Measurements from ENCODE around the gene MYH11.
A peak's percentile ranks its signal among the peaks of the same experiment; 100 is the strongest.
"Not testable (repeated sequence)": the region's sequence is repeated elsewhere in the genome, so short reads cannot be mapped to it uniquely, and the experiment has no call there.

MYH11 gene

DNA sequence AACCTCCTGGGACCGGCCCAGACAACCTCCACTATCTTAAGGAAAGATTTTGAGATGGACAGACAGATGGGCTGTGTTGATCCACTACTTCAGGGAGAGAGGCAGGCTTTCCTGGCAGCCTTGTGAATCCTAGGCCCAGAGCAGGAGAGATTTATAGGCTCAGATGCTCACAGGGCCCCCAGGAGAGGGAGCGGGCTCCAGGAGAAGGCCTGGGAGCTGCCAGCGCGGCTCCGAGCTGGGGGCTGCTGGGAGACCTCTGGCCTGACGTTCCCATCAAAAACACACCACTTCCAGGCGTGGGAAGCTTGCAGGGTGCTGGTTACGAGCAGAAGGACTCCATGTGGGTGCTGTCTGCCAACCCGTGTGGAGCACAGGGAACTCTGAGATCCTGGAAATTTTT is 53.2 kb downstream of the MYH11 start:
- H3K9ac ChIP-seq = no peak overlapping the region
- H3K4me1 ChIP-seq = peaks cover 43% of the 10 kb centered on the region
- no peak overlapping the region for H3K4me2 ChIP-seq
- H3K27me3 ChIP-seq = no peaks in the 10 kb centered on the region
- no peaks in the 10 kb centered on the region for H3K9me3 ChIP-seq
- no peak overlapping the region for H3K4me3 ChIP-seq
- no peak overlapping the region for H3K27ac ChIP-seq
- no peak for TF ChIP-seq Cebpa-rat (IDR thresholded peaks at IDR 0.05)
- H4K20me1 ChIP-seq = no peaks in the 10 kb centered on the region
- no peaks in the 10 kb centered on the region for H3K36me3 ChIP-seq

DNA sequence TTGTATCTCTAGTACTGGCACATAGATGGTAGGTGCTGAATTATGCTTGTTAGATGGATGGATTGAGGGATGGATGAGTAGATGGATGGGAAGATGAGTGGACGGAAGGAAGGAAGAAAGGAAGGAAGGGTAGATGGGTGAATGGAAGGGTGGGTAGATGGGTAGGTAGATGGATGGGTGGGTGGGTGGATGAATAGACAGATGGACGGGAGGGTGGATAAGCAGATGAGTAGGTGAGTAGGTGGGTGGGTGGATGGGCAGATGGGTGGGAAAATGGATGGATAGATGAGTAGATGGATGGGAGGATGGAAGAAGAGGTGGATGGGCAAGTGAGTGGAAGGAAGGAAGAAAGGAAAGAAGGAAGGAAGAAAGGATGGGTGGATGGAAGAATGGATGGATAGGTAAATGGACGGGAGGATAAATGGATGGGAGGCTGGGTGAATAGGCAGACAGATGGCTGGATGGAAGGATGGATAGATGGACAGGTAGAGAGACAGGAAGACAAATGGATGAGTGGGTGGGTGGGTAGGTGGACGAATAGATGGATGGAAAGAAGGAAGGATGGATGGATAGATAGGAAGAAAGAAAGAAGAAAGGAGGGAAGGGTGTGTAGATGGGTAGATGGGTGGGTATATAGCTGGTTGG is 56.9 kb downstream of the MYH11 start:
- no peaks in the 10 kb centered on the region for H4K20me1 ChIP-seq
- H3K4me1 ChIP-seq = peaks cover 12% of the 10 kb centered on the region
- H3K4me2 ChIP-seq = no peak overlapping the region
- TF ChIP-seq Cebpa-rat (IDR thresholded peaks at IDR 0.05) = no peak
- no peaks in the 10 kb centered on the region for H3K27me3 ChIP-seq
- H3K27ac ChIP-seq = no peak overlapping the region
- H3K36me3 ChIP-seq = no peaks in the 10 kb centered on the region
- no peak overlapping the region for H3K4me3 ChIP-seq
- peaks cover 12% of the 10 kb centered on the region for H3K9me3 ChIP-seq
- H3K9ac ChIP-seq = no peak overlapping the region

DNA sequence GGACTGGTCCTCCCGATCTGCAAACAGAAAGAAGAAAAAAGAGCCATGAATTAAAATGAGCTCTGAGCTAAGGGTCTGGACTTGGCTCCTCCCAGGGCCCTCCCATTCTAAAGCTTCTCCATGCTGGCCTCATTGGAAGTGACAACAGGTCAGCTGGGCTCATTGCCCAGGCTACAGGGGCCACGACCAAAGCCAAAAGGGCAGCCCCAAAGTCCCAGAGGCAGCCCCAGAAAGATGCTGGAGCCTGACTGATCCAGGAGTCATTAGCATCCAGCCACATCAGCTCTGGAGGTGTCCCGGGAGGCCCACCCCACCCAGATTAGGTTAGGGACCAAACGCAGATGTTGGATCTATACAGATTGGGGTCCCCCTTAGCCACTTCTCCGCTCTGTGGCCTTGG is 58.2 kb downstream of the MYH11 start:
- H3K4me3 ChIP-seq = no peak overlapping the region
- H3K9ac ChIP-seq = no peak overlapping the region
- no peaks in the 10 kb centered on the region for H4K20me1 ChIP-seq
- H3K27ac ChIP-seq = no peak overlapping the region
- peaks cover 12% of the 10 kb centered on the region for H3K9me3 ChIP-seq
- no peaks in the 10 kb centered on the region for H3K36me3 ChIP-seq
- no peak overlapping the region for H3K4me2 ChIP-seq
- no peak for TF ChIP-seq Cebpa-rat (IDR thresholded peaks at IDR 0.05)
- peaks cover 21% of the 10 kb centered on the region for H3K4me1 ChIP-seq
- H3K27me3 ChIP-seq = no peaks in the 10 kb centered on the region

DNA sequence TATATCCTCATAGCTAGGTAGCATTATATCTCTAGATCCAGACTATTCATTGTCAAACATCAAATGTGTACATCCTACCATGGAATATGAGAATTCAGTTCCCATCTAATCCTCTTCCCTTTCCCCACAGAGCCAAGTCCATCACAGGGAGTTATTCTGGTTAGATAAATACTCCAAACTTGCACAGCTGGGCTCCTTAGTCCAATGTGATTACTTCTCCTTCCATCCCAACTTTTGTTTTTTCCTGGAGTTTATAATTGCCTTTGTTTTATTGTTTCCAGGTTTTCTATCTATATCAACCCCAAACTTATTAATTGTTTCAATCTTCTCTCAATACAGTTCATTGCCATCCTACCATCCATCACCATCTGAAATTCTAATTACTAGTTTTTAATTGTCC is 59.9 kb downstream of the MYH11 start:
- Histone ChIP-seq H3K9me3 (peaks cover 12% of the 10 kb centered on the region), H3K4me3 (no peak overlapping the region), H3K27me3 (no peaks in the 10 kb centered on the region), H3K4me2 (no peak overlapping the region), H4K20me1 (no peaks in the 10 kb centered on the region), H3K4me1 (peaks cover 27% of the 10 kb centered on the region), H3K36me3 (no peaks in the 10 kb centered on the region), H3K9ac (no peak overlapping the region), H3K27ac (no peak overlapping the region)
- TF ChIP-seq Cebpa-rat (IDR thresholded peaks at IDR 0.05) = no peak

DNA sequence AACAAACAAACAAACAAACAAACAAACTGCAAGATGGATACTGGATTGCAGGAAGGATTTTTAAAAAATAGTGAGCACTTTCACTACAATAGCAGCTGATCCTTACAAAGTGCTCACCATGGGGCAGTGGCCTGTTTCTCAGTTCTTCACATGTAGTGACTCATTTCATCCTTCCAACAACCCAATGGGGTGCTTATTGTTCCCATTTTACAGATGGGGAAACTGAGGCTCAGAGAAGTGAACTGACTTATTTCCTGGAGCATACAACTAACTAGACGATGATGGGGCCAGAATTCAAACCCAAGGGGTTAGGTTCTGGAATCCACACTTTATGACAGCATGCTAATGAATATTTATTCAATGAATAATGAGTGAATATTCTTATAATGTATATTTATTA is 61.2 kb downstream of the MYH11 start:
- H3K9me3 ChIP-seq = peaks cover 12% of the 10 kb centered on the region
- no peaks in the 10 kb centered on the region for H3K36me3 ChIP-seq
- H3K4me3 ChIP-seq = no peak overlapping the region
- peaks cover 23% of the 10 kb centered on the region for H3K4me1 ChIP-seq
- no peak overlapping the region for H3K27ac ChIP-seq
- TF ChIP-seq Cebpa-rat (IDR thresholded peaks at IDR 0.05) = no peak
- H3K4me2 ChIP-seq = no peak overlapping the region
- no peaks in the 10 kb centered on the region for H4K20me1 ChIP-seq
- H3K9ac ChIP-seq = no peak overlapping the region
- no peaks in the 10 kb centered on the region for H3K27me3 ChIP-seq

DNA sequence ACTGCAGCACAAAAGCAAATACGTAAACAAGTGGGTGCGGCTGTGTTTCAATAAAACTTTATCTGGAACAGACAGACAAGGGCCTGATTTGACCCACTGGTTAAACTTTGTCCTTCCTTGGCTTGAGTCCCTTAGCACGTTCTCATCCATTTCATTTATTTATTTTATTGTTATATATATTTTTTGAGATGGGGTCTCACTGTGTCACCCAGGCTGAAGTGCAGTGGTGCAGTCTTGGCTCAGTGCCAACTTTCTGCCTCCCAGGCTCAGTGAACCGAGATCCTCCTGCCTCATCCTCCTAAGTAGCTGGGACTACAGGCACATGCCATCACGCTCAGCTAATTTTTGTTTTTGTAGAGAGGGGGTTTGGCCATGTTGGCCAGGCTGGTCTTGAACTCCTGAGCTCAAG is 64.3 kb downstream of the MYH11 start:
- no peak overlapping the region; the same call in 1 of the 2 replicates for H3K9ac ChIP-seq
- TF ChIP-seq Cebpa-rat (IDR thresholded peaks at IDR 0.05) = no peak
- peak overlapping the region; percentile 55 for H3K4me2 ChIP-seq
- no peaks in the 10 kb centered on the region for H3K27me3 ChIP-seq
- H3K9me3 ChIP-seq = peaks cover 12% of the 10 kb centered on the region
- H3K27ac ChIP-seq = 0 out of 2 replicates have a peak overlapping the region, but pooled peaks have one; percentile 49
- H3K4me3 ChIP-seq = no peak overlapping the region
- H3K4me1 ChIP-seq = peaks cover 23% of the 10 kb centered on the region
- no peaks in the 10 kb centered on the region for H3K36me3 ChIP-seq
- H4K20me1 ChIP-seq = no peaks in the 10 kb centered on the region

DNA sequence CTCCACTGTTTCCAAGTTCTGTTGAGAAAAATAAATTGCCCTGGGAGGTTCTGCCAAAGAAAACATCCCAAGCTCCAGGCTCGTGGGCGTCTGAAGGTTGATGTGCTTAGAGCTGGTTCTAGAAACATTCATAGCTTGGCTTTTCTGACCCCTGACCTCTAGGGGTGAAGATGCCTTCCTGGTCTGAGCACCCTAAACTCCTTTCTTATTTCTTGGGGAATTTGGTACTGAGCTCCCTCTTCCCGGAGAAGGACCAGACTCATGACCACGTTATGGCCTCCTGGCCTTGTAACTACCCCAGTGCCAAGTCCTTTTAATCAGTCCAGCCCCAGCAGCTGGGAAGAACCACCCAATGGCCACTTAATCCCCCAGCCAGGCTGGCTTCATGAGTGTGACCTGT is 66.4 kb downstream of the MYH11 start:
- H3K4me2 ChIP-seq = no peak overlapping the region
- no peaks in the 10 kb centered on the region for H3K27me3 ChIP-seq
- H4K20me1 ChIP-seq = no peaks in the 10 kb centered on the region
- no peak for TF ChIP-seq Cebpa-rat (IDR thresholded peaks at IDR 0.05)
- no peak overlapping the region for H3K27ac ChIP-seq
- H3K4me1 ChIP-seq = peaks cover 23% of the 10 kb centered on the region
- no peaks in the 10 kb centered on the region for H3K9me3 ChIP-seq
- no peaks in the 10 kb centered on the region for H3K36me3 ChIP-seq
- H3K4me3 ChIP-seq = no peak overlapping the region
- H3K9ac ChIP-seq = no peak overlapping the region

DNA sequence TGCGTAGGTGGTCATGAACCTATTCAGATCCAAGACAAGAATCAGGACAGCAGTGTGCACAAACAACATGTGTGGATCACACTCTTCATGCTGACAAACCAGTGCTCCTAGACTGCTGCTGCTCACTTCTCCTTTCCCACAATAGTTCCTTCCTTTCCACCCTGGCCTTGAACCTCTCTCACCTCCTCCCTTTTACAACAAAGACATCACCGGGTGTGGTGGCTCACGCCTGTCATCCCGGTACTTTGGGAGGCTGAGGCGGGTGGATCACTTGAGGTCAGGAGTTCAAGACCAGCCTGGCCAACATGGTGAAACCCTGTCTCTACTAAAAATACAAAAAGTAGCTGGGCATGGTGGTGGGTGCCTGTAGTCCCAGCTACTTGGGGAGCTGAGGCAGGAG is 67.0 kb downstream of the MYH11 start:
- not testable (repeated sequence) for H3K4me2 ChIP-seq, H3K9me3 ChIP-seq, H4K20me1 ChIP-seq, H3K36me3 ChIP-seq, H3K9ac ChIP-seq, H3K27me3 ChIP-seq, H3K27ac ChIP-seq, H3K4me3 ChIP-seq
- H3K4me1 ChIP-seq = peaks cover 23% of the 10 kb centered on the region

DNA sequence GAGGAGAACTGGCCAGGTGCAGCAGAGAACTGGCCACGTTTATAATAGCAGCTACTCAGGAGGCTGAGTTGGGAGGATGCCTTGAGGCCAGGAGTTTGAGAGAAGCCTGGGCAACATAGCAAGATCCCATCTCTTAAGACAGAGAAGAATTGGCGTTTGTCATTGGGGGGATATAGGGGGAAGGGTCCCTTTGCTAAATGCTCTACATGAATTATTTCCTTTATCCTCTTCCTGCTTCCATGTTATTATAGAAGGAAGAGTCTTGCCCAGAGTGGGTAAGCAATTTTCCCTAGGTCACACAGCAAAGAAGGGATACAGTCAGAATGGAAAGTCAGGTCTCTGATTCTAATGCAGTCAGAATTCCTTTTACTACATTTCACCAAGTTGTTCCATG is 68.0 kb downstream of the MYH11 start:
- Histone ChIP-seq H3K9ac (no peak overlapping the region), H3K4me1 (peaks cover 13% of the 10 kb centered on the region), H3K36me3 (no peaks in the 10 kb centered on the region), H3K4me2 (no peak overlapping the region), H3K27me3 (no peaks in the 10 kb centered on the region), H4K20me1 (no peaks in the 10 kb centered on the region), H3K9me3 (no peaks in the 10 kb centered on the region), H3K27ac (no peak overlapping the region), H3K4me3 (no peak overlapping the region)
- no peak for TF ChIP-seq Cebpa-rat (IDR thresholded peaks at IDR 0.05)

DNA sequence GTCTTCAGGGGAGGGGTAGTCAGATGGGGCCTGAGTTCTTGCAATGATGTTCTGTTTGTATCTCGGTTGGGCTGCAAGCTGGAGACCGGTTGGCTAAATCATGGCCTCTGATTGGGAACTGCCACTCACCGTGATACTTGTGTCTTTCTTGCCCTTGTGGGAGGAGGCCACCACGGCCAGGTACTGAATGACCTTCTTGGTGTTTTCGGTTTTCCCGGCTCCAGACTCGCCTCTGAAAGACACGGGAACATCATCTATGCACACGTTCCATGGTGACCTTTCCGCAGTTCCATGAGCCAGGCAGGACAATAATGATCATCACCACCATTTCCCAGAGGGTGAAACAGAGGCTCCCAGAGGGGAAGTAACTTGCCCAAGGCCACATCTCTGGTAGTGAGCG is 70.3 kb downstream of the MYH11 start:
- no peak overlapping the region for H3K9ac ChIP-seq
- no peak overlapping the region for H3K4me2 ChIP-seq
- TF ChIP-seq Cebpa-rat (IDR thresholded peaks at IDR 0.05) = no peak
- H3K36me3 ChIP-seq = no peaks in the 10 kb centered on the region
- H3K27ac ChIP-seq = no peak overlapping the region
- no peaks in the 10 kb centered on the region for H3K27me3 ChIP-seq
- H3K9me3 ChIP-seq = no peaks in the 10 kb centered on the region
- no peaks in the 10 kb centered on the region for H3K4me1 ChIP-seq
- no peaks in the 10 kb centered on the region for H4K20me1 ChIP-seq
- no peak overlapping the region for H3K4me3 ChIP-seq

Data from BLaER1 (cell line).